SIG-M5 (cell line): ENCODE results near the gene PGLYRP1.

Experiments
- DNase-seq: peaks from one replicate; lab custom pipeline; 2025; lab: John Stamatoyannopoulos, UW

The PGLYRP1 gene

GRCh38 chr19:46032597-46033025 is 9.8 kb upstream of the PGLYRP1 start:
- no peak for DNase-seq

- DNase-seq = no peak
These were observed 9.1 kb upstream of the PGLYRP1 start for GRCh38 chr19:46031781-46032596.

- no peak for DNase-seq
These were observed 8.1 kb upstream of the PGLYRP1 start for GRCh38 chr19:46030812-46031550.

GRCh38 chr19:46025835-46026234 is 3.0 kb upstream of the PGLYRP1 start:
- no peak for DNase-seq

GRCh38 chr19:46023311-46023779 is 492 bp upstream of the PGLYRP1 start:
- DNase-seq = no peak

- DNase-seq = no peak
These were observed 807 bp downstream of the PGLYRP1 start for GRCh38 chr19:46022061-46022430.

GRCh38 chr19:46021531-46022041 is 1.3 kb downstream of the PGLYRP1 start:
- DNase-seq = no peak

GRCh38 chr19:46020819-46021125 is 2.1 kb downstream of the PGLYRP1 start:
- no peak for DNase-seq

GRCh38 chr19:46019270-46019669 is 3.6 kb downstream of the PGLYRP1 start:
- no peak for DNase-seq

GRCh38 chr19:46018729-46019251 is 4.1 kb downstream of the PGLYRP1 start:
- DNase-seq = no peak

- no peak for DNase-seq
These were observed 4.8 kb downstream of the PGLYRP1 start for GRCh38 chr19:46017874-46018675.

- DNase-seq = no peak
These were observed 5.8 kb downstream of the PGLYRP1 start for GRCh38 chr19:46017095-46017429.

GRCh38 chr19:46016426-46017094 is 6.3 kb downstream of the PGLYRP1 start:
- no peak for DNase-seq

GRCh38 chr19:46015687-46016425 is 7.0 kb downstream of the PGLYRP1 start:
- no peak for DNase-seq

GRCh38 chr19:46014941-46015686 is 7.7 kb downstream of the PGLYRP1 start:
- DNase-seq = no peak

GRCh38 chr19:46014534-46014933 is 8.3 kb downstream of the PGLYRP1 start:
- no peak for DNase-seq

- no peak for DNase-seq
These were observed 13.0 kb downstream of the PGLYRP1 start for GRCh38 chr19:46009530-46010510.

GRCh38 chr19:46006411-46006810 is 16.4 kb downstream of the PGLYRP1 start:
- DNase-seq = no peak

GRCh38 chr19:46002678-46003275 is 20.1 kb downstream of the PGLYRP1 start:
- no peak for DNase-seq
